Neural cell (in vitro differentiated cells): ENCODE data around the gene RBM3. TPM values are rescaled to one million over a fixed set of nuclear protein-coding genes. Genes with fewer than 3 reads are reported as not detected.

Experiments used
- H2AFZ ChIP-seq: fragments of 200-600, 300-800 bp; sonication (generic), shearing (Covaris generic); 2 replicates; pipeline ENCODE4 v1.6.0; 2014; ENCODE audit warnings: low read depth, mild to moderate bottlenecking, antibody characterized with exemption, low read length, moderate library complexity
- H3F3A ChIP-seq: fragments of 200-600 bp; shearing (Covaris generic); 2 replicates; pipeline ENCODE4 v1.6.1; 2016; ENCODE audit warnings: mild to moderate bottlenecking, moderate library complexity, mixed read lengths, antibody characterized with exemption, low read length; ENCODE audit not compliant: insufficient read depth, poor library complexity, severe bottlenecking
- H3K27ac ChIP-seq: fragments of 200-600, 300-800 bp; sonication (generic), shearing (Covaris generic); 2 replicates; pipeline ENCODE4 v1.5.1; 2014; ENCODE audit warnings: mild to moderate bottlenecking, low read length, moderate library complexity
- H3K27me3 ChIP-seq: fragments of 300-800, 200-600 bp; sonication (generic), shearing (Covaris generic); 2 replicates; pipeline ENCODE4 v1.6.0; 2014; ENCODE audit warnings: mild to moderate bottlenecking, low read depth, low read length, moderate library complexity; ENCODE audit not compliant: insufficient read depth
- H3K36me3 ChIP-seq: fragments of 300-800, 200-600 bp; sonication (generic), shearing (Covaris generic); 2 replicates; pipeline ENCODE4 v1.5.1; 2014; ENCODE audit warnings: mild to moderate bottlenecking, antibody characterized with exemption, low read length, moderate library complexity; ENCODE audit not compliant: insufficient read depth
- H3K4me2 ChIP-seq: fragments of 300-800, 200-600 bp; sonication (generic), shearing (Covaris generic); 2 replicates; pipeline ENCODE4 v1.6.0; 2014; ENCODE audit warnings: mild to moderate bottlenecking, low read length
- H3K4me3 ChIP-seq: fragments of 300-800, 200-600 bp; sonication (generic), shearing (Covaris generic); 2 replicates; pipeline ENCODE4 v1.5.1; 2014; ENCODE audit warnings: mild to moderate bottlenecking, low read length, moderate library complexity
- H3K79me2 ChIP-seq: fragments of 200-600 bp; shearing (Covaris generic); replicated peaks from 2 replicates; pipeline ENCODE4 v1.6.0; 2014; ENCODE audit warnings: mild to moderate bottlenecking, low read length, moderate library complexity; ENCODE audit not compliant: insufficient read depth
- H3K9ac ChIP-seq: fragments of 300-800, 200-600 bp; sonication (generic), shearing (Covaris generic); 2 replicates; pipeline ENCODE4 v1.6.1; 2016; ENCODE audit warnings: mild to moderate bottlenecking, low read length, mixed read lengths
- H3K9me2 ChIP-seq: fragments of 200-600 bp; shearing (Covaris generic); 2 replicates; pipeline ENCODE4 v1.6.1; 2016; ENCODE audit warnings: mild to moderate bottlenecking, low read length, mixed read lengths; ENCODE audit not compliant: insufficient read depth
- H3K9me3 ChIP-seq: fragments of 200-600, 300-800 bp; sonication (generic), shearing (Covaris generic); 2 replicates; pipeline ENCODE4 v1.6.1; 2016; ENCODE audit warnings: mild to moderate bottlenecking, mixed run types, low read length, moderate library complexity, mixed read lengths
- H4K20me1 ChIP-seq: fragments of 200-600 bp; shearing (Covaris generic); 2 replicates; pipeline ENCODE4 v1.6.1; 2016; ENCODE audit warnings: mild to moderate bottlenecking, mixed run types; ENCODE audit not compliant: insufficient read depth
- CTCF ChIP-seq: fragments of 450-650 bp; IDR thresholded peaks from 2 replicates; pipeline ENCODE4 v1.5.1; 2014; ENCODE audit warnings: antibody characterized with exemption, mild to moderate bottlenecking, moderate library complexity; ENCODE audit not compliant: poor library complexity, severe bottlenecking
- EP300 ChIP-seq: fragments of 450-650 bp; conservative IDR thresholded peaks from 2 replicates; pipeline ENCODE4 v1.6.1; 2014; ENCODE audit warnings: antibody characterized with exemption, mild to moderate bottlenecking, moderate library complexity; ENCODE audit not compliant: poor library complexity, severe bottlenecking
- EZH2 ChIP-seq: fragments of 200-600, 300-800 bp; shearing (Covaris generic), sonication (generic); IDR thresholded peaks from 2 replicates; pipeline ENCODE4 v1.6.1; 2014; ENCODE audit warnings: antibody characterized with exemption, low read length, borderline replicate concordance, mild to moderate bottlenecking; ENCODE audit not compliant: insufficient read depth, poor library complexity, severe bottlenecking
- MXI1 ChIP-seq: fragments of 450-650 bp; conservative IDR thresholded peaks from 2 replicates; pipeline ENCODE4 v1.6.1; 2014; ENCODE audit warnings: antibody characterized with exemption, mild to moderate bottlenecking; ENCODE audit not compliant: poor library complexity, severe bottlenecking
- POLR2AphosphoS5 ChIP-seq: IDR thresholded peaks from 2 replicates; pipeline ENCODE4 v1.6.1; 2012
- RAD21 ChIP-seq: fragments of 450-650 bp; conservative IDR thresholded peaks from 2 replicates; pipeline ENCODE4 v1.6.1; 2014; ENCODE audit warnings: antibody characterized with exemption, mild to moderate bottlenecking, moderate library complexity
- REST ChIP-seq: IDR thresholded peaks from 2 replicates; pipeline ENCODE4 v1.6.1; 2012; ENCODE audit warnings: borderline replicate concordance
- SMC3 ChIP-seq: fragments of 450-650 bp; conservative IDR thresholded peaks from 2 replicates; pipeline ENCODE4 v1.6.1; 2014; ENCODE audit warnings: antibody characterized with exemption, mild to moderate bottlenecking, moderate library complexity; ENCODE audit not compliant: poor library complexity
- TAF1 ChIP-seq: IDR thresholded peaks from 2 replicates; pipeline ENCODE4 v1.6.1; 2012; ENCODE audit warnings: low read depth
- polyA plus RNA-seq: library from polyadenylated mRNA; depleted of rRNA; stranded (reverse); fragments of >200 nt; gene quantifications from 2 replicates; pipeline ENCODE4 v1.2.3, GENCODE V29; 2014

The RBM3 gene
- polyA plus RNA-seq, 1 donor from 2014 or later: 378 TPM

GRCh38 chrX:48591255-48591791, 17.0 kb downstream of the RBM3 start:
- no peaks in the 10 kb centered on the region for H3K27me3 ChIP-seq
- H3K9ac ChIP-seq: no peak overlapping the region
- H3K9me2 ChIP-seq: no peaks in the 10 kb centered on the region
- H3K27ac ChIP-seq: no peak overlapping the region
- no peaks in the 10 kb centered on the region for H4K20me1 ChIP-seq
- H2AFZ ChIP-seq: no peak overlapping the region
- H3K4me2 ChIP-seq: no peak overlapping the region
- no peaks in the 10 kb centered on the region for H3K36me3 ChIP-seq
- no peaks in the 10 kb centered on the region for H3K9me3 ChIP-seq
- H3K4me3 ChIP-seq: no peak overlapping the region
- TF ChIP-seq TAF1 (no peak), EP300 (no peak), CTCF (no peak), POLR2AphosphoS5 (no peak), MXI1 (no peak), RAD21 (no peak), REST (no peak), EZH2 (no peak)
- no peaks in the 10 kb centered on the region for H3K79me2 ChIP-seq
- H3F3A ChIP-seq: no peaks in the 10 kb centered on the region

- no peak overlapping the region for H2AFZ ChIP-seq
- no peaks in the 10 kb centered on the region for H3K27me3 ChIP-seq
- no peaks in the 10 kb centered on the region for H4K20me1 ChIP-seq
- H3K27ac ChIP-seq: no peak overlapping the region
- H3K36me3 ChIP-seq: no peaks in the 10 kb centered on the region
- no peak overlapping the region for H3K9ac ChIP-seq
- H3K9me2 ChIP-seq: no peaks in the 10 kb centered on the region
- TF ChIP-seq MXI1 (no peak), SMC3 (no peak), TAF1 (no peak), EP300 (no peak), POLR2AphosphoS5 (no peak), RAD21 (no peak), CTCF (no peak), REST (no peak), EZH2 (no peak)
- H3K9me3 ChIP-seq: no peaks in the 10 kb centered on the region
- H3K79me2 ChIP-seq: no peaks in the 10 kb centered on the region
- H3F3A ChIP-seq: no peaks in the 10 kb centered on the region
- H3K4me2 ChIP-seq: no peak overlapping the region
- H3K4me3 ChIP-seq: no peak overlapping the region
Measured at GRCh38 chrX:48592971-48593370, 18.7 kb downstream of the RBM3 start.
